H1 (cell line): Measurements from ENCODE around the gene CFAP206. TPM values are rescaled to one million over a fixed set of nuclear protein-coding genes. Genes with fewer than 3 reads are reported as not detected.

Experiments
- CTCF ChIA-PET: fragments of 300-600 bp; sonication (Branson Sonifier 250); formaldehyde crosslinking; loops from one replicate; lab custom pipeline; 2021; ENCODE audit not compliant: partially characterized antibody; lab: Charles Lee
- POLR2A ChIA-PET: fragments of 300-600 bp; sonication (Branson Sonifier 250); formaldehyde crosslinking; loops from one replicate; lab custom pipeline; 2021; ENCODE audit warnings: inconsistent platforms; ENCODE audit not compliant: partially characterized antibody; lab: Charles Lee
- DNase-seq, 2 experiments: peaks; one replicate each; pipeline versions ENCODE4 v3.0.0 to v3.0.0-alpha.2; 2010 to 2022; ENCODE audit warnings: low spot score in 2 of 2, low read depth in 1 of 2, mixed read lengths in 1 of 2
- FAIRE-seq: peaks from 2 replicates; lab custom pipeline; 2011; peaks lifted over from hg19 to GRCh38; lab: Jason Lieb, UNC
- H2AFZ ChIP-seq: 2 replicates; pipeline ENCODE4 v1.8.1; 2012; ENCODE audit warnings: low read length, inconsistent platforms
- H2AK5ac ChIP-seq: 2 replicates; pipeline ENCODE4 v1.6.1; 2013; ENCODE audit warnings: low read depth, low read length
- H2BK120ac ChIP-seq: replicated peaks from 2 replicates; pipeline ENCODE3; 2013; ENCODE audit warnings: low read depth, low read length, inconsistent platforms
- H2BK12ac ChIP-seq: 2 replicates; pipeline ENCODE4 v1.6.1; 2013; ENCODE audit warnings: low read depth, low read length
- H2BK15ac ChIP-seq: 2 replicates; pipeline ENCODE4 v1.6.1; 2013; ENCODE audit warnings: low read length
- H2BK20ac ChIP-seq: 2 replicates; pipeline ENCODE4 v1.6.1; 2013; ENCODE audit warnings: low read length
- H2BK5ac ChIP-seq: 2 replicates; pipeline ENCODE4 v1.6.1; 2013; ENCODE audit warnings: low read depth, low read length
- H3K14ac ChIP-seq: 2 replicates; pipeline ENCODE4 v1.6.1; 2013; ENCODE audit warnings: inconsistent platforms; ENCODE audit not compliant: insufficient read length
- H3K18ac ChIP-seq: 2 replicates; pipeline ENCODE4 v1.6.1; 2013; ENCODE audit warnings: low read length; ENCODE audit errors: extremely low read depth
- H3K23ac ChIP-seq: 2 replicates; pipeline ENCODE4 v1.6.1; 2013; ENCODE audit warnings: inconsistent platforms; ENCODE audit not compliant: insufficient read length
- H3K23me2 ChIP-seq: 2 replicates; pipeline ENCODE4 v1.6.1; 2013; ENCODE audit warnings: low read depth, low read length
- H3K27ac ChIP-seq: 2 replicates; pipeline ENCODE4 v1.6.1; 2011; ENCODE audit warnings: low read depth, low read length, inconsistent platforms
- H3K27me3 ChIP-seq, 4 experiments: replicated peaks in 1 of 4; 1 replicate in 1 of 4; 2 replicates in 3 of 4; pipeline versions ENCODE4 v1.6.1 to v1.8.1; 2011 to 2013; ENCODE audit warnings: low read length in 3 of 4, mild to moderate bottlenecking in 3 of 4, inconsistent platforms in 2 of 4, mixed read lengths in 2 of 4, moderate library complexity in 1 of 4; ENCODE audit not compliant: control insufficient read depth in 3 of 4, insufficient read depth in 3 of 4; ENCODE audit errors: extremely low read depth in 1 of 4
- H3K36me3 ChIP-seq, 4 experiments: 2 replicates each; pipeline versions ENCODE4 v1.6.1 to v1.8.1; 2011 to 2013; ENCODE audit warnings: mild to moderate bottlenecking in 4 of 4, low read length in 3 of 4, moderate library complexity in 2 of 4, control low read depth in 1 of 4, inconsistent platforms in 1 of 4; ENCODE audit not compliant: insufficient read depth in 4 of 4, control insufficient read depth in 2 of 4
- H3K4ac ChIP-seq: replicated peaks from 2 replicates; pipeline ENCODE3; 2013; ENCODE audit warnings: low read length, low read depth, mixed read lengths, inconsistent platforms; ENCODE audit not compliant: insufficient read length
- H3K4me1 ChIP-seq, 4 experiments: replicated peaks in 1 of 4; 1 replicate in 1 of 4; 2 replicates in 3 of 4; pipeline versions ENCODE4 v1.6.1 to v1.8.1; 2011 to 2013; ENCODE audit warnings: low read length in 3 of 4, inconsistent platforms in 2 of 4, mixed read lengths in 1 of 4; ENCODE audit not compliant: insufficient read depth in 4 of 4, control insufficient read depth in 3 of 4
- H3K4me2 ChIP-seq, 2 experiments: 2 replicates each; pipeline versions ENCODE4 v1.6.1 to v1.8.1; 2011 to 2013; ENCODE audit warnings: low read depth in 2 of 2, low read length in 2 of 2, control low read depth in 1 of 2, inconsistent platforms in 1 of 2, mild to moderate bottlenecking in 1 of 2; ENCODE audit not compliant: insufficient read depth in 1 of 2
- H3K4me3 ChIP-seq, 4 experiments: fragments of 200-600, 300-600 bp in 1 of 4; sonication (generic), shearing (Covaris generic), sonication (Bioruptor Twin) in 1 of 4; 2 replicates each; pipeline versions ENCODE4 v1.5.1 to v1.8.1; 2011 to 2016; ENCODE audit warnings: low read length in 4 of 4, low read depth in 3 of 4, control low read depth in 2 of 4, inconsistent platforms in 2 of 4, mild to moderate bottlenecking in 2 of 4, mixed read lengths in 1 of 4, moderate library complexity in 1 of 4; ENCODE audit not compliant: insufficient read depth in 2 of 4; ENCODE audit errors: extremely low read depth in 1 of 4
- H3K56ac ChIP-seq: replicated peaks from 2 replicates; pipeline ENCODE3; 2013; ENCODE audit warnings: low read depth, mild to moderate bottlenecking, mixed read lengths, low read length, inconsistent platforms; ENCODE audit not compliant: insufficient read length
- H3K79me1 ChIP-seq: 2 replicates; pipeline ENCODE4 v1.6.1; 2013; ENCODE audit warnings: low read depth, low read length, control low read depth
- H3K79me2 ChIP-seq, 2 experiments: 2 replicates each; pipeline versions ENCODE4 v1.6.1 to v1.8.1; 2012 to 2013; ENCODE audit warnings: low read length in 2 of 2, mild to moderate bottlenecking in 2 of 2, inconsistent platforms in 1 of 2; ENCODE audit not compliant: insufficient read depth in 2 of 2, control insufficient read depth in 1 of 2
- H3K9ac ChIP-seq, 4 experiments: replicated peaks in 1 of 4; 1 replicate in 1 of 4; 2 replicates in 3 of 4; pipeline versions ENCODE4 v1.6.1 to v1.8.1; 2011 to 2013; ENCODE audit warnings: low read depth in 3 of 4, low read length in 3 of 4, control low read depth in 2 of 4, mild to moderate bottlenecking in 2 of 4, moderate library complexity in 2 of 4, inconsistent platforms in 1 of 4; ENCODE audit errors: extremely low read depth in 1 of 4
- H3K9me3 ChIP-seq, 2 experiments: 2 replicates each; pipeline versions ENCODE4 v1.6.1 to v1.8.1; 2012 to 2013; ENCODE audit warnings: mild to moderate bottlenecking in 2 of 2, moderate library complexity in 2 of 2, control low read depth in 1 of 2, inconsistent platforms in 1 of 2, low read depth in 1 of 2, low read length in 1 of 2, mixed read lengths in 1 of 2; ENCODE audit not compliant: insufficient read depth in 2 of 2
- H4K20me1 ChIP-seq, 2 experiments: replicated peaks in 1 of 2; 2 replicates each; pipeline versions ENCODE3 to v1.8.1; 2011 to 2013; ENCODE audit warnings: inconsistent platforms in 2 of 2, low read length in 2 of 2, mild to moderate bottlenecking in 1 of 2; ENCODE audit not compliant: insufficient read depth in 2 of 2, control insufficient read depth in 1 of 2
- H4K5ac ChIP-seq: 2 replicates; pipeline ENCODE4 v1.6.1; 2013; ENCODE audit warnings: low read length, low read depth, mixed read lengths, inconsistent platforms; ENCODE audit not compliant: insufficient read length
- H4K8ac ChIP-seq: 2 replicates; pipeline ENCODE4 v1.8.0; 2013; ENCODE audit warnings: mild to moderate bottlenecking, moderate library complexity, low read length, inconsistent platforms; ENCODE audit not compliant: insufficient read depth; ENCODE audit errors: extremely low read depth
- H4K91ac ChIP-seq: replicated peaks from 2 replicates; pipeline ENCODE3; 2013; ENCODE audit warnings: low read length, mixed read lengths, inconsistent platforms; ENCODE audit not compliant: insufficient read length
- ASH2L ChIP-seq: fragments of 200-600, 300-600 bp; sonication (generic); IDR thresholded peaks from one replicate; pipeline ENCODE4 v1.7.1; 2017; ENCODE audit warnings: low read length
- CBX5 ChIP-seq: fragments of 300-800, 300-1000 bp; sonication (generic); IDR thresholded peaks from 2 replicates; pipeline ENCODE4 v1.7.1; 2016; ENCODE audit warnings: antibody characterized with exemption, low read length, low read depth
- CHD1 ChIP-seq: IDR thresholded peaks from 2 replicates; pipeline ENCODE4 v1.6.1; 2012; ENCODE audit warnings: low read depth, low read length, improper control_type of control experiment
- GABPA ChIP-seq: IDR thresholded peaks from 2 replicates; pipeline ENCODE4 v1.6.1; 2011; ENCODE audit warnings: mild to moderate bottlenecking, low read length, moderate library complexity, borderline replicate concordance; ENCODE audit not compliant: insufficient read depth
- HDAC6 ChIP-seq: IDR thresholded peaks from one replicate; pipeline ENCODE4 v1.7.1; 2012; ENCODE audit warnings: low read depth, mild to moderate bottlenecking, inconsistent platforms, low read length, moderate library complexity
- POU5F1 ChIP-seq: IDR thresholded peaks from 2 replicates; pipeline ENCODE4 v1.6.1; 2011; ENCODE audit warnings: low read depth, mild to moderate bottlenecking, low read length, moderate library complexity
- SIRT6 ChIP-seq: IDR thresholded peaks from one replicate; pipeline ENCODE4 v1.7.1; 2012; ENCODE audit warnings: low read length, inconsistent platforms
- SP4 ChIP-seq: IDR thresholded peaks from 2 replicates; pipeline ENCODE4 v1.6.1; 2012; ENCODE audit warnings: low read length, inconsistent platforms
- TAF7 ChIP-seq: optimal IDR thresholded peaks from 2 replicates; pipeline ENCODE3; 2011; ENCODE audit warnings: low read depth, mild to moderate bottlenecking, inconsistent platforms, low read length, moderate library complexity, borderline replicate concordance
- ZNF274 ChIP-seq: IDR thresholded peaks from 2 replicates; pipeline ENCODE4 v1.7.0; 2012; ENCODE audit warnings: low read length, borderline replicate concordance; ENCODE audit errors: extremely low read depth
- WGBS, 2 experiments: shearing (Covaris generic) in 1 of 2; methylation state at CpG; one replicate each; pipeline versions ENCODE4 v1.1.6 to v1.1.7; 2013 to 2015; ENCODE audit warnings: low lambda C conversion rate in 2 of 2, mixed read lengths in 2 of 2, inconsistent platforms in 1 of 2, low coverage in 1 of 2, missing lambda C conversion rate in 1 of 2; ENCODE audit not compliant: insufficient replicate concordance in 2 of 2, insufficient coverage in 1 of 2, insufficient read length in 1 of 2; ENCODE audit errors: extremely low coverage in 1 of 2, missing lambda C conversion rate in 1 of 2; 5-methylcytosine and 5-hydroxymethylcytosine counted together
- polyA plus RNA-seq, 7 experiments: library from polyadenylated mRNA; depleted of rRNA in 3 of 7; stranded (reverse) in 5 of 7; unstranded in 2 of 7; fragments of >200 nt in 5 of 7; fragments of 200-250 nt in 2 of 7; gene quantifications; 1 replicate in 5 of 7; 2 replicates in 1 of 7; 4 replicates in 1 of 7; pipeline versions ENCODE4 v1.2.1 to v1.2.3, GENCODE V29; 2011 to 2013; ENCODE audit warnings: missing spikeins in 2 of 7, mixed read lengths in 2 of 7
- total RNA-seq: library from RNA; stranded (reverse); fragmentation: NEBNext Ultra II Directional; extraction: Animal tissue kit (Norgen Biotek cat#: 25700); gene quantifications from 2 replicates; pipeline ENCODE4 v1.2.1, GENCODE V29; 2021
- TF ChIP-seq, protein P1 (sequence below), 3 experiments: IDR thresholded peaks; 1 replicate in 2 of 3; 2 replicates in 1 of 3; pipeline versions ENCODE4 v1.5.1 to v1.6.1; 2011; ENCODE audit warnings: low read length in 3 of 3, mild to moderate bottlenecking in 3 of 3, inconsistent platforms in 2 of 3, low read depth in 1 of 3, moderate library complexity in 1 of 3; ENCODE audit not compliant: insufficient read depth in 1 of 3; ENCODE audit errors: control extremely low read depth in 1 of 3

CFAP206 gene
- total and polyA plus RNA-seq, 2 of the 8 experiments (the other 6 are each of a cell fraction or from before 2014, with no cell fraction given), result not detected

DNA sequence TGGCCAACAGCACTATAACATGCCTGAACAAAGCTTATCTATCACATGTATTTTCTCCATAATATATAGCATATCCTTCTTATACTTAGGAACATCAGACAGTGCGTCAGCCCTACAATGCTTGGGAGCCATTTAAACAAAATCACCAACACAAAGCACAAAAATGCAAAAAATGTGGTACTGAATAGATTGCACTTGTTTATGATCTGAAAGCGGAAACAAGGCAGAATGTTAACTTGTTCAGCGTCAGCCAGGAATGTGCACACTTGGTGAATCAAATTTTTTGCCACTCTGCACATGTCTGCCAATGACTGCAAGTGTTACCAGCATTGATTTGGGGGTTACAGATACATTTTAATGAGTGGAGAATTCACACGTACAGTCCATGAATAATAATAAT is 79.8 kb downstream of the CFAP206 start:
- ChIA-PET POLR2A (no interaction called here), CTCF (interaction anchor here (1.2 kb wide), 1 partner anchor 95 kb away, joined by 4 read pairs; no protein-coding TSS in a partner anchor)
- no peak for FAIRE-seq
- Histone ChIP-seq H3K79me2 (no peaks in the 10 kb centered on the region), H3K27ac (no peak overlapping the region), H4K8ac (no peak overlapping the region), H3K4me1 (peaks cover 7 to 14% (median 9%) of the 10 kb centered on the region in 4 experiments), H2BK20ac (no peak overlapping the region), H3K4me2 (no peak overlapping the region), H3K9me3 (no peaks in the 10 kb centered on the region), H4K5ac (no peak overlapping the region), H2BK120ac (no peak overlapping the region), H2BK5ac (no peak overlapping the region), H3K23ac (no peak overlapping the region), H3K18ac (no peak overlapping the region), H3K56ac (no peak overlapping the region), H3K14ac (no peak overlapping the region), H3K4me3 (no peak overlapping the region), H2BK12ac (no peak overlapping the region), H4K20me1 (no peaks in the 10 kb centered on the region), H3K9ac (no peak overlapping the region), H2AK5ac (no peak overlapping the region), H2AFZ (no peak overlapping the region), H3K36me3 (no peaks in the 10 kb centered on the region), H3K23me2 (no peaks in the 10 kb centered on the region), H3K79me1 (no peaks in the 10 kb centered on the region), H4K91ac (no peak overlapping the region), H3K4ac (no peak overlapping the region), H2BK15ac (no peak overlapping the region), H3K27me3 (no peaks in the 10 kb centered on the region)
- 84% methylated on average over 4 of the region's 4 CpGs; no CpG with 5 or more reads in 1 of the 2 experiments for WGBS, 2 experiments
- DNase-seq, result no peak
- TF ChIP-seq ASH2L (no peak), HDAC6 (no peak), ZNF274 (no peak), CBX5 (no peak), GABPA (no peak), CHD1 (no peak), POU5F1 (no peak), TAF7 (no peak), SP4 (no peak), SIRT6 (no peak)
- TF ChIP-seq, protein P1, sequence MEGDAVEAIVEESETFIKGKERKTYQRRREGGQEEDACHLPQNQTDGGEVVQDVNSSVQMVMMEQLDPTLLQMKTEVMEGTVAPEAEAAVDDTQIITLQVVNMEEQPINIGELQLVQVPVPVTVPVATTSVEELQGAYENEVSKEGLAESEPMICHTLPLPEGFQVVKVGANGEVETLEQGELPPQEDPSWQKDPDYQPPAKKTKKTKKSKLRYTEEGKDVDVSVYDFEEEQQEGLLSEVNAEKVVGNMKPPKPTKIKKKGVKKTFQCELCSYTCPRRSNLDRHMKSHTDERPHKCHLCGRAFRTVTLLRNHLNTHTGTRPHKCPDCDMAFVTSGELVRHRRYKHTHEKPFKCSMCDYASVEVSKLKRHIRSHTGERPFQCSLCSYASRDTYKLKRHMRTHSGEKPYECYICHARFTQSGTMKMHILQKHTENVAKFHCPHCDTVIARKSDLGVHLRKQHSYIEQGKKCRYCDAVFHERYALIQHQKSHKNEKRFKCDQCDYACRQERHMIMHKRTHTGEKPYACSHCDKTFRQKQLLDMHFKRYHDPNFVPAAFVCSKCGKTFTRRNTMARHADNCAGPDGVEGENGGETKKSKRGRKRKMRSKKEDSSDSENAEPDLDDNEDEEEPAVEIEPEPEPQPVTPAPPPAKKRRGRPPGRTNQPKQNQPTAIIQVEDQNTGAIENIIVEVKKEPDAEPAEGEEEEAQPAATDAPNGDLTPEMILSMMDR (IDR thresholded peaks at IDR 0.05; ENCODE audit: control extremely low read depth in 1 of 3, insufficient read depth in 1 of 3, low read depth in 1 of 3, low read length in 3 of 3), result no peak
